Panc1 (cell line): Measurements from ENCODE around the gene CENATAC. TPM values are rescaled to one million over a fixed set of nuclear protein-coding genes. Genes with fewer than 3 reads are reported as not detected.

ENCODE experiments used
- ATAC-seq: fragments of 200-7000 bp; cut with Tn5 transposase; 2 replicates; pipeline ENCODE4 v1.9.1; 2020; ENCODE audit warnings: mild to moderate bottlenecking, moderate library complexity
- BruUV-seq: library from RNA; stranded (reverse); fragments of 400-500 nt; replicated peaks from 2 replicates; lab custom pipeline; 2021; lab: Mats Ljungman, UMichigan
- CTCF ChIA-PET: fragments of 300-600 bp; sonication (Branson Sonifier 250); formaldehyde crosslinking; loops from one replicate; lab custom pipeline; 2022; ENCODE audit warnings: antibody characterized with exemption; lab: Charles Lee
- POLR2A ChIA-PET: fragments of 300-600 bp; sonication (Branson Sonifier 250); formaldehyde crosslinking; loops from one replicate; lab custom pipeline; 2022; ENCODE audit warnings: antibody characterized with exemption; lab: Charles Lee
- DNase-seq: peaks from one replicate; pipeline ENCODE4 v3.0.0-alpha.2; 2010; ENCODE audit warnings: low read depth, low spot score
- H3K27ac ChIP-seq: 2 replicates; pipeline ENCODE4 v1.5.1; 2011; ENCODE audit warnings: mild to moderate bottlenecking, low read length, inconsistent platforms
- H3K27me3 ChIP-seq: fragments of 200-500 bp; sonication (Bioruptor generic); 2 replicates; pipeline ENCODE4 v1.6.0; 2014; ENCODE audit warnings: low read length, inconsistent platforms; ENCODE audit not compliant: control insufficient read depth, insufficient read depth
- H3K36me3 ChIP-seq: fragments of 200-500 bp; sonication (Bioruptor generic); 2 replicates; pipeline ENCODE4 v1.5.1; 2014; ENCODE audit warnings: inconsistent platforms, mild to moderate bottlenecking, low read length, moderate library complexity; ENCODE audit not compliant: control insufficient read depth, insufficient read depth
- H3K4me1 ChIP-seq: 2 replicates; pipeline ENCODE4 v1.5.1; 2011; ENCODE audit warnings: inconsistent platforms, mild to moderate bottlenecking, low read length, moderate library complexity; ENCODE audit not compliant: control insufficient read depth, insufficient read depth
- H3K4me3 ChIP-seq, 2 experiments: 2 replicates each; pipeline ENCODE4 v1.5.1; 2011 to 2012; ENCODE audit warnings: low read depth in 2 of 2, low read length in 2 of 2, mild to moderate bottlenecking in 2 of 2, inconsistent platforms in 1 of 2, moderate library complexity in 1 of 2
- H3K9me3 ChIP-seq: fragments of 200-500 bp; sonication (Bioruptor generic); 2 replicates; pipeline ENCODE4 v1.5.1; 2014; ENCODE audit warnings: low read depth, mild to moderate bottlenecking, inconsistent platforms, low read length, moderate library complexity; ENCODE audit not compliant: control insufficient read depth, insufficient read depth
- CTCF ChIP-seq: fragments of 450-650 bp; IDR thresholded peaks from 2 replicates; pipeline ENCODE4 v1.5.1; 2017; ENCODE audit warnings: mild to moderate bottlenecking
- POLR2AphosphoS5 ChIP-seq: IDR thresholded peaks from 2 replicates; pipeline ENCODE4 v1.6.1; 2012; ENCODE audit warnings: mild to moderate bottlenecking, low read depth, low read length, moderate library complexity
- SIN3A ChIP-seq: IDR thresholded peaks from 2 replicates; pipeline ENCODE4 v1.6.1; 2012; ENCODE audit warnings: low read depth, mild to moderate bottlenecking, low read length, moderate library complexity, borderline replicate concordance; ENCODE audit not compliant: insufficient read depth
- TCF7L2 ChIP-seq: IDR thresholded peaks from 2 replicates; pipeline ENCODE4 v1.6.1; 2011; ENCODE audit warnings: mild to moderate bottlenecking, low read depth, low read length, inconsistent platforms
- in situ Hi-C: cut with HindIII; loops from 2 replicates; pipeline ENCODE4 v1.10.0; 2016; ENCODE audit warnings: low sequenced_read_pairs, low pct_unique_long_range_greater_than_20kb
- intact Hi-C: fragments of 100-400 bp; cut with micrococcal nuclease; formaldehyde crosslinking; loops from one replicate; pipeline ENCODE4 v1.10.0; 2022; ENCODE audit not compliant: unreplicated experiment
- total RNA-seq: library from RNA; stranded (reverse); gene quantifications from one replicate; pipeline ENCODE4 v1.2.1, GENCODE V29; 2021; ENCODE audit not compliant: unreplicated experiment
- TF ChIP-seq, protein P1 (sequence below), 2 experiments: IDR thresholded peaks; 2 replicates each; pipeline ENCODE4 v1.6.1; 2011 to 2012; ENCODE audit warnings: low read depth in 2 of 2, control low read depth in 1 of 2, low read length in 1 of 2, mild to moderate bottlenecking in 1 of 2, moderate library complexity in 1 of 2; ENCODE audit not compliant: insufficient read depth in 1 of 2

The CENATAC gene
- total RNA-seq, 1 experiment from 2014 or later: 45.4 TPM

DNA sequence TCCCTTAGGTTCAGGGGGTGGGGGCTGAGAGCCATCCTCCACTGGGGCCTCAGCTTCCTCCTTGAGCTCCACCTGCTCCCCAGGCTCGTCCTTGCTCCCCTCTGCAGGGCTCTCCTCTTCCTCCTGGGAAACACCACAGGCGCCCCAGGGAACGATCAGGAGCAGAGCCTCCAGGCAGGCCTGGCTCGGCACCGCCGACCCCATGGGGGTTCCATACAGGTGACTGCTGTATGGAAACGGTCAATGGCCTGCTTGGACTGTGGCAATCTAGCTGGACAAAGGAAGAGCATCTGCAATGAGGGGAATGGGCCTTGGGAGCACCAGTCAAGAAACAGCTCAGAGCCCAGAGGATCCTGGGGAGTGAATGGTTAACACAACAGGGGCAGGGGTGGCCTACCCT, 51.1 kb downstream of the CENATAC start:
- Histone ChIP-seq H3K27ac (no peak overlapping the region), H3K4me1 (no peaks in the 10 kb centered on the region), H3K4me3 (no peak overlapping the region), H3K27me3 (no peaks in the 10 kb centered on the region), H3K36me3 (peaks cover 14% of the 10 kb centered on the region; the same call in 1 of the 2 replicates), H3K9me3 (no peaks in the 10 kb centered on the region)
- no TSS peak for BruUV-seq
- no peak for TF ChIP-seq CTCF
- no peak for TF ChIP-seq POLR2AphosphoS5
- TF ChIP-seq, protein P1, sequence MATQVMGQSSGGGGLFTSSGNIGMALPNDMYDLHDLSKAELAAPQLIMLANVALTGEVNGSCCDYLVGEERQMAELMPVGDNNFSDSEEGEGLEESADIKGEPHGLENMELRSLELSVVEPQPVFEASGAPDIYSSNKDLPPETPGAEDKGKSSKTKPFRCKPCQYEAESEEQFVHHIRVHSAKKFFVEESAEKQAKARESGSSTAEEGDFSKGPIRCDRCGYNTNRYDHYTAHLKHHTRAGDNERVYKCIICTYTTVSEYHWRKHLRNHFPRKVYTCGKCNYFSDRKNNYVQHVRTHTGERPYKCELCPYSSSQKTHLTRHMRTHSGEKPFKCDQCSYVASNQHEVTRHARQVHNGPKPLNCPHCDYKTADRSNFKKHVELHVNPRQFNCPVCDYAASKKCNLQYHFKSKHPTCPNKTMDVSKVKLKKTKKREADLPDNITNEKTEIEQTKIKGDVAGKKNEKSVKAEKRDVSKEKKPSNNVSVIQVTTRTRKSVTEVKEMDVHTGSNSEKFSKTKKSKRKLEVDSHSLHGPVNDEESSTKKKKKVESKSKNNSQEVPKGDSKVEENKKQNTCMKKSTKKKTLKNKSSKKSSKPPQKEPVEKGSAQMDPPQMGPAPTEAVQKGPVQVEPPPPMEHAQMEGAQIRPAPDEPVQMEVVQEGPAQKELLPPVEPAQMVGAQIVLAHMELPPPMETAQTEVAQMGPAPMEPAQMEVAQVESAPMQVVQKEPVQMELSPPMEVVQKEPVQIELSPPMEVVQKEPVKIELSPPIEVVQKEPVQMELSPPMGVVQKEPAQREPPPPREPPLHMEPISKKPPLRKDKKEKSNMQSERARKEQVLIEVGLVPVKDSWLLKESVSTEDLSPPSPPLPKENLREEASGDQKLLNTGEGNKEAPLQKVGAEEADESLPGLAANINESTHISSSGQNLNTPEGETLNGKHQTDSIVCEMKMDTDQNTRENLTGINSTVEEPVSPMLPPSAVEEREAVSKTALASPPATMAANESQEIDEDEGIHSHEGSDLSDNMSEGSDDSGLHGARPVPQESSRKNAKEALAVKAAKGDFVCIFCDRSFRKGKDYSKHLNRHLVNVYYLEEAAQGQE (IDR thresholded peaks at IDR 0.05; ENCODE audit: insufficient read depth in 1 of 2, low read depth in 2 of 2, low read length in 1 of 2): no peak
- TF ChIP-seq SIN3A: no peak
- in situ Hi-C loops (no loop called here), intact Hi-C loops (no loop called here)
- ATAC-seq (no peak), DNase-seq (no peak)
- ChIA-PET CTCF (no interaction called here), POLR2A (no interaction called here)

DNA sequence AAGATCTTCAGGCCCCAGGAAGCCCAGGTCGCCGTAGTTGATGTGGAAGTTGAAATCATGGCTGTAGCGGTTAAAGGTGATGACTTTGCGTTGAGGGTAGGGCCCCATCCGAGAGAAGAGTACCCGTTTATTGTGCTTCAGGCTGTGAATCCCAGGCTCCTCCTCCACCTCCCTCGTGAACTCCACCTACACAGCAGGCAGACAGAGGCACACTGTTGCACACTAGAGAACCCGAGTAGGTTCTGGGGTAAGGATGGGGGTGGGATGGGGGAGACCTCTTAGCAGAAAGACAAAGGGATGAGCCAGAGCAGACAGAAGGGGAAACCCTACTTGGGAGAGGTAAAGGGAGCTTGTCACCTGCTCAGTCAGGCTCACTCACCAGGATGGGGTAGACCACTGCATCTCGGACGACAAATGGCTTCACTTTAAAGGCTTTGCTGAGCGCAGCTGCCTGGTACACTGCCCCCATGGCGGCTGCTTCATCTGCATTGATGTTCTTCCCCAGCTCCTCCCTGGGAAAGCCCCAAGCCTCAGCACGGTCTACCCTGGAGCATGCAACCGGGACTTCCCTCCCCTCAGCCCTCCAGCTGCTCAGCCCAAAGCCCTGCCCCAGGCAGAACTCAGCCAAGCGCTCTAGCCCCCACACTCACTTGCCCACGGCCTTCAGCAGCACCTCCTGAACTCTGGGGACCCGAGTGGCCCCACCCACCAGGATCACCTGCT, 53.7 kb downstream of the CENATAC start:
- Histone ChIP-seq H3K9me3 (no peaks in the 10 kb centered on the region), H3K27ac (no peak overlapping the region), H3K4me3 (no peak overlapping the region), H3K4me1 (0 out of 2 replicates have a peak, but pooled peaks cover 4% of the 10 kb centered on the region), H3K36me3 (peaks cover 19% of the 10 kb centered on the region; the same call in 1 of the 2 replicates), H3K27me3 (no peaks in the 10 kb centered on the region)
- no peak for DNase-seq
- CTCF ChIA-PET: interaction anchor here (0.5 to 0.6 kb wide), 2 partner anchors 155 to 1868 kb away, joined by 4 to 5 read pairs; partner anchors contain the start of gene CBL
- TSS peak; percentile 42 for BruUV-seq
- no peak for ATAC-seq
- intact Hi-C loops: no loop called here
- TF ChIP-seq SIN3A (no peak), TCF7L2 (no peak), CTCF (no peak), POLR2AphosphoS5 (no peak)
- TF ChIP-seq, protein P1 (IDR thresholded peaks at IDR 0.05; ENCODE audit: insufficient read depth in 1 of 2, low read depth in 2 of 2, low read length in 1 of 2): no peak
- POLR2A ChIA-PET: no interaction called here
- in situ Hi-C loops: no loop called here
